Stimulated activated CD8-positive, alpha-beta memory T cell treated with anti-CD3 and anti-CD28 coated beads, Interleukin-7, amount 100 ng/mL, for 1 hour (primary cell): ENCODE measurements around the gene CRELD1.
A peak's percentile ranks its signal among the peaks of the same experiment; 100 is the strongest.
"Not testable (repeated sequence)": the region's sequence is repeated elsewhere in the genome, so short reads cannot be mapped to it uniquely, and the experiment has no call there.

ENCODE experiments used
- DNase-seq, 2 donors: peaks; one replicate each; pipeline ENCODE4 v3.0.0-alpha.2; 2020; ENCODE audit warnings: low read depth in 2 of 2

CRELD1 gene

GRCh38 chr3:9933561-9934234, at the start of gene CRELD1:
Gene CRELD1, plus strand, starts transcription at chr3:9933834. Its CDS starts 605 bp downstream, at chr3:9934439.
- DNase-seq, result peak; percentile 94 to 96

- DNase-seq, result no peak
These were observed 49.0 kb upstream of the CRELD1 start for GRCh38 chr3:9884555-9885165.

GRCh38 chr3:9886328-9886727, 47.3 kb upstream of the CRELD1 start:
- DNase-seq, result no peak

GRCh38 chr3:9887480-9887879, 46.2 kb upstream of the CRELD1 start:
- DNase-seq, result no peak

GRCh38 chr3:9888540-9888939, 45.1 kb upstream of the CRELD1 start:
- no peak for DNase-seq

GRCh38 chr3:9889405-9889804, 44.2 kb upstream of the CRELD1 start:
- no peak for DNase-seq

- DNase-seq, result peak; percentile 84 to 88
These were observed 43.2 kb upstream of the CRELD1 start, which contains the start of gene JAGN1 for GRCh38 chr3:9890249-9891071. Gene JAGN1, plus strand, starts transcription at chr3:9890610. Its CDS starts 113 bp downstream, at chr3:9890723.

GRCh38 chr3:9891072-9891622, 42.5 kb upstream of the CRELD1 start:
- no peak for DNase-seq

- no peak for DNase-seq
These were observed 39.9 kb upstream of the CRELD1 start for GRCh38 chr3:9893739-9894138.

- not testable (repeated sequence) for DNase-seq
These were observed 37.9 kb upstream of the CRELD1 start for GRCh38 chr3:9895715-9896114.

- DNase-seq, result not testable (repeated sequence)
These were observed 36.8 kb upstream of the CRELD1 start for GRCh38 chr3:9896755-9897407.

- DNase-seq, result no peak
These were observed 35.9 kb upstream of the CRELD1 start for GRCh38 chr3:9897408-9898372.

GRCh38 chr3:9898467-9899241, 35.0 kb upstream of the CRELD1 start:
- DNase-seq, result no peak

GRCh38 chr3:9899289-9899791, 34.3 kb upstream of the CRELD1 start:
- no peak for DNase-seq

- not testable (repeated sequence) for DNase-seq
These were observed 32.6 kb upstream of the CRELD1 start for GRCh38 chr3:9900965-9901415.

GRCh38 chr3:9901967-9902366, 31.7 kb upstream of the CRELD1 start:
- DNase-seq, result no peak

GRCh38 chr3:9902372-9903237, 31.0 kb upstream of the CRELD1 start, which contains the start of gene IL17RE:
Gene IL17RE, plus strand, starts transcription at chr3:9902848. Its CDS starts 85 bp downstream, at chr3:9902933.
- DNase-seq, result no peak

GRCh38 chr3:9903238-9903624, 30.4 kb upstream of the CRELD1 start:
- no peak for DNase-seq
